GM18868 (cell line): ENCODE data around the gene RREB1.

ENCODE experiments used
- ATAC-seq: cut with Tn5 transposase; IDR thresholded peaks from one replicate; pipeline ENCODE4 v1.9.1; 2021; ENCODE audit warnings: mild to moderate bottlenecking, moderate library complexity; ENCODE audit not compliant: unreplicated experiment

The RREB1 gene

GRCh38 chr6:7215131-7215530 lies 107.4 kb downstream of the RREB1 start:
- ATAC-seq, result no peak

DNA sequence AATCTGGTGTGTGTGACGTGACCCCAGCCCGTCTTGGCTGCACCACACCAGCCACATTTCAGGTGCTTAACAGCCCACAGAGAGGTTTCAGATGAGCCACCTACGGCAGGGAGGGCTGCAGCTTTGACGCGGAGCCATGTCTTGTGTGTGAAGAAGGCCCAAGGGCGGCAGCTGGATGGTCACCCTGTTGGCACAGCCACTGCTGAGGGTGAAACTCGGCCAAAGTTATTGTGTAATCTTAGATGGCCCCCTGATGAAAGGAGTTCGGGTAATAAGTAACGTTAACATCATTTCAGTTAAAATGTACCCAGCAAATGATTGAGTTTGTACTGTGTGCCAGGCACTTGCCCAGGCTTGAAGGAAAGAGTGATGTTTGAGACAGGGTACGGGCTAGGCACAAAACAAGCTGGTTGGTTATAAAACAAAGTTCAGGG lies 108.1 kb downstream of the RREB1 start:
- no peak for ATAC-seq

- no peak for ATAC-seq
Measured at GRCh38 chr6:7216941-7217621, 109.3 kb downstream of the RREB1 start.

GRCh38 chr6:7218406-7218988 lies 110.7 kb downstream of the RREB1 start:
- ATAC-seq, result no peak

DNA sequence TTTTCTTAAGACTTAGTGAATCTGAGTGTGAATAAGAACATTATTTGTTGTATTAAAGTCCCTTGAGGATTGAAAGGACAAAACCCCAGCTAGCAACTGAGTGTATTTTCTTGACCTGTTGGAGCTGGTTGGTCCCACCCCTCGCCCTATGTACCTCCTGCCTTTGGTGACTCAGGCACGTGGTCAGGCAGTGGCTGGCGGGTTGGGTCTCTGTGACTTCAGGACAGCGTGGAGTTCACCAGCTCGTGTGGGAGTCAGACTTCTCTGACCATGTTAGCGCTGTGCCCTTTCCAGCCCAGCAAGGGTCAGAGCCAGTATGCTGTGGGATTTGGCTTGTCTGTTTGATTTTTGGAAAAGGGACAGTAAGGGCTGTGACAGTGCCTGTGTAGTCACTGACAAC lies 111.5 kb downstream of the RREB1 start:
- ATAC-seq, result no peak

DNA sequence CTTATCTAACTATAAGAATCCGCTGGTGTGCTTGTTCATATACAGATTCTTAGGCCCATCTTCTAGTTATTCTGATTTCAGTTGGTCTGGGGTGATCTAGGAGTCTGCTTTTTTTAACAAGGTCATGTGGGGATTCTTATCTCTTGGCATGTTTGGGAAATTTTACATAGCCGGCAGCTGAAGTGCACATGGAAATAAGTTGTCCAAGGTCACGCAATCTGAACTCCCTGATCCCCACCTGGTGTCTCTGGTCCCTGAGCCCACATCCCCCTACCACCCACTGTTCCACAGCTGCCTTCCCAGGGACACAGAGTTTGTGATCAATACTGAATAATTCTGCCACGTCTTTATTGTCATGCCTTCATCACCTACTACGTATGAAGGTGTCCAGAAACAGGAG lies 114.4 kb downstream of the RREB1 start:
- no peak for ATAC-seq

DNA sequence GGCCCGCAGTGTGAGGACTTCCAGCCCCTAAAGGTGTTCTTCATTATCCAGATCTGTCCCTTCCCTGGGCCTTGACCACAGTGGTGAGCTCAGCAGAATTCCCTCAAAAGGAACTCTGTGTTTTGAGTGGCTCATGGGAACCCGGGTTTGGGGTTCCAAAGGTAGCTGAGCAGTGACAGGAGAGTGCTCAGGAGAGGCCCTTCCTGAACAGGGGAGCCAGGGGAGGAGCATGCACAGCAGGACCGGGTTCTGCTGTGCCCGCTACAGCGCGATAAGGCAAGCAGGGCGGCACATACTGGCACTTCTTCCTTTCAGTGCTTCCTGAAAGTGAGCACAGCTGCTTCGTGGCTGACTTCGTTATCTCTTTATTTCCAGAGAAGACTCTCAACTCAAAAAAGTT lies 117.0 kb downstream of the RREB1 start:
- ATAC-seq, result no peak

GRCh38 chr6:7228662-7229375 lies 121.1 kb downstream of the RREB1 start:
- ATAC-seq, result no peak

- no peak for ATAC-seq
Measured at GRCh38 chr6:7229376-7230326, 121.9 kb downstream of the RREB1 start.

DNA sequence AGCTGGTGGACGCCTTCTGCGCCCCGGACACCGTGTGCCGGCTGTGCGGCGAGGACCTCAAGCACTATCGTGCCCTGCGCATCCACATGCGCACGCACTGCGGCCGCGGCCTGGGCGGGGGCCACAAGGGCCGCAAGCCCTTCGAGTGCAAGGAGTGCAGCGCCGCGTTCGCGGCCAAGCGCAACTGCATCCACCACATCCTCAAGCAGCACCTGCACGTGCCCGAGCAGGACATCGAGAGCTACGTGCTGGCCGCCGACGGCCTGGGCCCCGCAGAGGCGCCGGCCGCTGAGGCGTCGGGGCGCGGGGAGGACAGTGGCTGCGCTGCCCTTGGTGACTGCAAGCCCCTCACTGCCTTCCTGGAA lies 122.5 kb downstream of the RREB1 start:
- no peak for ATAC-seq

- no peak for ATAC-seq
Measured at GRCh38 chr6:7230956-7231713, 123.4 kb downstream of the RREB1 start.

DNA sequence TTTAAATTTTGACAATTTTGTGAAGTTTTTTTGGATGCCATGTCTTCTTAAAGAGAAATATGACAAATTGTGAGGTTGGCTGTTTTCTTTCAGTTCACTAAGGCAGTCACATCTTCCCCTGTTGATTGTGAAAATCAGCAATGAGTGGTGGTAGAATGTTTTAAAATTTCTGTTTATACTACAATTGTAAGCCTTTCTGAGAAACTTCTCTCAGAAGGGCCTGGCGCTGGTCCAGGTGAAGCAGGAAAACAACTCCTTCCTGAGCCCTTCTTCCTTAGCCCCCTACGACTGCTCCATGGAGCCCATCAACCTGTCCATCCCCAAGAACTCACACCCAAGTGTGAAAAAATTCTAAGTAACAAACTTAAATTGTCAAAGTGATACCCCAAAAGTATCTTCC lies 124.6 kb downstream of the RREB1 start:
- ATAC-seq, result no peak

- ATAC-seq, result no peak
Measured at GRCh38 chr6:7234547-7234946, 126.8 kb downstream of the RREB1 start.

DNA sequence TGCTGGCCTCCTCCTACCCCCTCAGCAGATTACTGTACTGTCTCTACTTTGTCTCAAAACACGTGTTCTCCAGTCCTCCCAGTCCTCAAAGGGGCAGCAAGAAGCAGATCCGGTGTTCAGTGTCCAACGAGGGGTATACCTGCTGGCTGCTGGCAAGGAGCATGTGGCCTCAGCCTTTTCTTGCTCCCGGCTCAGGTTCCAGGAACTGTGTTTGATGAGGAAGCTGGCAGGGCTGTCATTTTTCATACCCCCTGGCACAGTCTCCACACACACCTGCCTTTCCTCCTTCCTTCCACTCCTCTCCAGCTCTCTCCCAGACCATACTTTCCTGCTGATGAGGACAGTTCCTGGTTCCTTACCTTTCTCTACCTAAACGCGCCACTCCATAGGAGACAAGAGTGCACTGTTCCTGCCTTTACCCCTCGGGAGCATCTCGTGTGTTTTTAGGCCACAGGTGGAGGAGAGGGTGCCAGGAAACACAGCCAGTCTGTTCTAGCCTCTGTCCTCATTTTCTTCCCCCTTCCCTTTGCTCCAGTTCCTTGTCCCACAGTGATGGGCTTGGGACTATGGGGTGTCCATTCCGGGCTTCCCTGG lies 128.0 kb downstream of the RREB1 start:
- ATAC-seq, result no peak

DNA sequence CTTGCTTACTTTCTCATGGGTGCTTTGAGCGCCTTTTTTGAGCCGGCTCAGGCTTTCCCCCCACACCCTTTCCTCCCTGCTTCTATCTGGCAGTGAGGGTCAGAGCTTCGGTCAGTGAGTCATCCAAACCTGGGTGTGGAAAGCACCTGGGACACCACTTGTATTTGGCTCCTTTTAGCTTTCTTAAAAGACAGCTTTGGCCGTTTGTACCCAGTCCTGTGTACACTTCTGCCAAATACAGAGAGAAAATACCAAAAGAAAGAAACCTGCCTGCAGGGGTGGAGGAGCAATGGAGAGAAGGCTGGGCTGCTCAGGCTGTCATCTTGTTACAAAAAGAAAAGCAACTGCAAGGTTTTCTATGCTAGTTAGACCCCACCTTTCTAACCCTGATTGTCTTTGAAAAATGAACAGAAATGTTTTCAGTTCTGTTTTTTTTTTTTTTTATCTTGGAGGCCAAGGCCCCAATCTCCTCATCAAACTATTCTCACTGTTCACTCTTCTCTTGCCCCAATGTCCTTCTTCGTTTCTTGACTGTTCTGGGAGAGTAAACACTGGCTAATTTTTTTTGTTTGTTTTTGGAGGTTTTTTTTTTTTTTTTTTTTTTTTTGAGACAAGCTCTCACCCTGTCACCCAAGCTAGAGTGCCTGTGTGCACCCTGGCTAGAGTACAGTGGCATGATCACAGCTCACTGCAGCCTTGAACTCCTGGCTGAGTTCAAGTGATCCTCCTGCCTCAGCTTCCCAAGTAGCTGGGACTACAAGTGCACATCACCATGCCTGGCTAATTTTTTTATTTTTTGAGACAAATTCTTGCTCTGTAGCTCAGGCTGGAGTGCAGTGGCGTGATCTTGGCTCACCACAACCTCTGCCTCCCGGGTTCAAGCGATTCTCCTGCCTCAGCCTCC lies 128.8 kb downstream of the RREB1 start:
- ATAC-seq, result peak; percentile 74

DNA sequence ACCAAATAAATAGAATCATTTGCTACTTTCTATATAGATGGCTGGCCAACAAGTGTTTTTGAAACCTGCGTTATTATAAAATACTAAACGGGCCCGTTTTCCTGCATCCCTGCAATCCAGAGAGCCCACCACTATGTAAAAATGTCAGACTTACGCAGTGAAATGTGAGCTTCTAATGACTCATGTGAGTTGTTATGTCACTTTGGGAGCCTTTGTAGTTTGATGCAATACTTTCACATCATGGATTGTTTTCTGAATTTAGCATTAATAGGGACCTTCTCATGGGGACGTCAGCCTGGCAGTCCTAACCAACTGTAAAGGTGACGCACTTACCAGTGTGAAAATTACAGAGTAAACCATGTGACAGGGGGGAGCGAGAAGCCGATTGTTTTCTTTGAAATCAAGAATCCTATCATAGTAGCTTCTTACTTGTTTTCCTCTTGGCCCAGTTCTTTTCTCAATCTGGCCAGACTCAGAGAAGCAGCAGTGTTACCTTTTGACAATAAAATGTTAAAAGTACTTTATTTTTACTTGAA lies 130.0 kb downstream of the RREB1 start:
- no peak for ATAC-seq

GRCh38 chr6:7238526-7238899 lies 130.8 kb downstream of the RREB1 start:
- ATAC-seq, result no peak

- ATAC-seq, result peak; percentile 48
Measured at GRCh38 chr6:7238900-7239589, 131.3 kb downstream of the RREB1 start.
